Measurements from ENCODE around the gene PARL.
"Not testable (repeated sequence)": the region's sequence is repeated elsewhere in the genome, so short reads cannot be mapped to it uniquely, and the experiment has no call there.

- TF ChIP-seq, protein P1, sequence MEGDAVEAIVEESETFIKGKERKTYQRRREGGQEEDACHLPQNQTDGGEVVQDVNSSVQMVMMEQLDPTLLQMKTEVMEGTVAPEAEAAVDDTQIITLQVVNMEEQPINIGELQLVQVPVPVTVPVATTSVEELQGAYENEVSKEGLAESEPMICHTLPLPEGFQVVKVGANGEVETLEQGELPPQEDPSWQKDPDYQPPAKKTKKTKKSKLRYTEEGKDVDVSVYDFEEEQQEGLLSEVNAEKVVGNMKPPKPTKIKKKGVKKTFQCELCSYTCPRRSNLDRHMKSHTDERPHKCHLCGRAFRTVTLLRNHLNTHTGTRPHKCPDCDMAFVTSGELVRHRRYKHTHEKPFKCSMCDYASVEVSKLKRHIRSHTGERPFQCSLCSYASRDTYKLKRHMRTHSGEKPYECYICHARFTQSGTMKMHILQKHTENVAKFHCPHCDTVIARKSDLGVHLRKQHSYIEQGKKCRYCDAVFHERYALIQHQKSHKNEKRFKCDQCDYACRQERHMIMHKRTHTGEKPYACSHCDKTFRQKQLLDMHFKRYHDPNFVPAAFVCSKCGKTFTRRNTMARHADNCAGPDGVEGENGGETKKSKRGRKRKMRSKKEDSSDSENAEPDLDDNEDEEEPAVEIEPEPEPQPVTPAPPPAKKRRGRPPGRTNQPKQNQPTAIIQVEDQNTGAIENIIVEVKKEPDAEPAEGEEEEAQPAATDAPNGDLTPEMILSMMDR (IDR thresholded peaks at IDR 0.05): not testable (repeated sequence)
- not testable (repeated sequence) for TF ChIP-seq EZH2 (IDR thresholded peaks at IDR 0.05; ENCODE audit: borderline replicate concordance, insufficient read depth, low read depth, low read length, poor library complexity, severe bottlenecking)
Observed at GRCh38 chr3:183877227-183877626, 7.5 kb downstream of the PARL start.
